ENCODE data around the gene MYADML2. TPM values are rescaled to one million over a fixed set of nuclear protein-coding genes. Genes with fewer than 3 reads are reported as not detected.

Gene MYADML2
- total and polyA plus RNA-seq, 10 of the 15 experiments (the other 5 are each of a cell fraction or from before 2014, with no cell fraction given), result not detected

DNA sequence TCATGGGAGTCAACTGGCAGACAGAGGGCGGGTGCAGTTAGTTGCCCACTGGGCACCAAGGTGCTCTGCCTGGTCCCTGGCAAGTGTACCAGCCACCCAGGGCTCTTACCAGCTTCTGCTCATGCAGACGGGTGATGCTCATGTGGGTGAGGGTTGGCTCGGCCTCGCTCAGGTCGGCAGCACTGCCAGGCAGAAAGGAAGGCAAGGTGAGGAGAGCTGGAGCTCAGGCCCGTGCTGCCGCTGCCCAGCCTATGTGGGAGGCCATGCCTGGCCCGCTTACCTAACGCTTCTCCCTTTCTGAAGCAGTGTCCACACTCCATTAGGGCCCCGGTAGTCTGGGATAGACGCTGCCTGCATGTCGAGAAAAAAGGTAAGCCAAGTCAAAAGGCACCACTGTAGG, 31.7 kb downstream of the MYADML2 start:
- BruUV-seq (replicated peaks), result no TSS peak
- peaks cover 29% of the 10 kb centered on the region for H3K79me2 ChIP-seq (ENCODE audit: control insufficient read depth, insufficient read depth, low read length)
- CTCF ChIA-PET, result no interaction called here

More for the DNA sequence above, 31.7 kb downstream of the MYADML2 start:
- no peak overlapping the region for H3K4me2 ChIP-seq (ENCODE audit: control insufficient read depth, insufficient read depth)
- no peak overlapping the region for H3K4me3 ChIP-seq
- peaks cover 6% of the 10 kb centered on the region for H3K4me1 ChIP-seq (ENCODE audit: control insufficient read depth, insufficient read depth, low read length)
- no peaks in the 10 kb centered on the region for H3K9me3 ChIP-seq (replicated peaks; ENCODE audit: control insufficient read depth, insufficient read depth, low read length)
- no peak overlapping the region for H3K27ac ChIP-seq (ENCODE audit: control insufficient read depth, insufficient read depth)
- in situ Hi-C loops (cut with MboI) (no loop called here), intact Hi-C loops (cut with micrococcal nuclease; ENCODE audit: unreplicated experiment) (no loop called here)
- ATAC-seq (no peak), DNase-seq (ENCODE audit: low read depth, low spot score) (no peak), FAIRE-seq (no peak)
- ChIA-PET POLR2A (no interaction called here), RAD21 (ENCODE audit: unreplicated experiment) (no interaction called here), SMC1A (ENCODE audit: uncharacterized antibody, unreplicated experiment) (no interaction called here)
- TF ChIP-seq LARP7 (IDR thresholded peaks at IDR 0.05) (no peak), POLR2AphosphoS5 (IDR thresholded peaks at IDR 0.05; ENCODE audit: low read length) (0 out of 2 replicates have a peak, but pooled peaks have one; percentile 13)
- TF ChIP-seq, protein P1, sequence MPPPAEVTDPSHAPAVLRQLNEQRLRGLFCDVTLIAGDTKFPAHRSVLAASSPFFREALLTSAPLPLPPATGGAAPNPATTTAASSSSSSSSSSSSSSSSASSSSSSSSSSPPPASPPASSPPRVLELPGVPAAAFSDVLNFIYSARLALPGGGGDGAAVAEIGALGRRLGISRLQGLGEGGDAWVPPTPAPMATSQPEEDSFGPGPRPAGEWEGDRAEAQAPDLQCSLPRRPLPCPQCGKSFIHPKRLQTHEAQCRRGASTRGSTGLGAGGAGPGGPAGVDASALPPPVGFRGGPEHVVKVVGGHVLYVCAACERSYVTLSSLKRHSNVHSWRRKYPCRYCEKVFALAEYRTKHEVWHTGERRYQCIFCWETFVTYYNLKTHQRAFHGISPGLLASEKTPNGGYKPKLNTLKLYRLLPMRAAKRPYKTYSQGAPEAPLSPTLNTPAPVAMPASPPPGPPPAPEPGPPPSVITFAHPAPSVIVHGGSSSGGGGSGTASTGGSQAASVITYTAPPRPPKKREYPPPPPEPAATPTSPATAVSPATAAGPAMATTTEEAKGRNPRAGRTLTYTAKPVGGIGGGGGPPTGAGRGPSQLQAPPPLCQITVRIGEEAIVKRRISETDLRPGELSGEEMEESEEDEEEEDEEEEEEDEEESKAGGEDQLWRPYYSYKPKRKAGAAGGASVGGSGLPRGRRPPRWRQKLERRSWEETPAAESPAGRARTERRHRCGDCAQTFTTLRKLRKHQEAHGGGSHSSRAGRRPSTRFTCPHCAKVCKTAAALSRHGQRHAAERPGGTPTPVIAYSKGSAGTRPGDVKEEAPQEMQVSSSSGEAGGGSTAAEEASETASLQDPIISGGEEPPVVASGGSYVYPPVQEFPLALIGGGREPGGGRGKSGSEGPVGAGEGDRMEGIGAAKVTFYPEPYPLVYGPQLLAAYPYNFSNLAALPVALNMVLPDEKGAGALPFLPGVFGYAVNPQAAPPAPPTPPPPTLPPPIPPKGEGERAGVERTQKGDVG (CRISPR knock-in tag; IDR thresholded peaks at IDR 0.05), result no peak
- H3K36me3 ChIP-seq (ENCODE audit: control insufficient read depth in 2 of 2, insufficient read depth in 2 of 2, low read length in 1 of 2), result peaks cover 14 to 29% of the 10 kb centered on the region in 2 experiments
- H3K27me3 ChIP-seq (replicated peaks in 1 of 2; ENCODE audit: control insufficient read depth in 2 of 2, insufficient read depth in 2 of 2, low read length in 1 of 2), result no peaks in the 10 kb centered on the region
- WGBS (ENCODE audit: insufficient coverage, insufficient replicate concordance, low lambda C conversion rate, missing lambda C conversion rate), result 92% methylated on average over 12 of the region's 12 CpGs
- no peak overlapping the region for H2AFZ ChIP-seq (ENCODE audit: control insufficient read depth, low read depth, low read length)
- H3K9ac ChIP-seq (ENCODE audit: control insufficient read depth, insufficient read depth, low read length), result no peak overlapping the region
- H4K20me1 ChIP-seq (ENCODE audit: control insufficient read depth, insufficient read depth), result no peaks in the 10 kb centered on the region

Data from GM12878 (cell line).